HUES64 (cell line): ENCODE results near the gene GPR12.

Experiments used
- H3K27ac ChIP-seq: 2 replicates; pipeline ENCODE4 v1.7.0; 2013; ENCODE audit warnings: low read depth, low read length, inconsistent platforms
- H3K27me3 ChIP-seq: 2 replicates; pipeline ENCODE4 v1.6.1; 2013; ENCODE audit warnings: mild to moderate bottlenecking, low read length; ENCODE audit not compliant: insufficient read depth
- H3K36me3 ChIP-seq: 2 replicates; pipeline ENCODE4 v1.6.1; 2013; ENCODE audit warnings: mild to moderate bottlenecking, low read length; ENCODE audit not compliant: insufficient read depth
- H3K4me1 ChIP-seq: 2 replicates; pipeline ENCODE4 v1.6.1; 2013; ENCODE audit warnings: mild to moderate bottlenecking, low read length, moderate library complexity; ENCODE audit not compliant: insufficient read depth
- H3K4me3 ChIP-seq: 2 replicates; pipeline ENCODE4 v1.5.1; 2013; ENCODE audit warnings: mild to moderate bottlenecking, low read length, moderate library complexity
- H3K9ac ChIP-seq: 2 replicates; pipeline ENCODE4 v1.6.1; 2013; ENCODE audit warnings: mild to moderate bottlenecking, low read depth, low read length
- H3K9me3 ChIP-seq: 2 replicates; pipeline ENCODE4 v1.6.1; 2013; ENCODE audit warnings: low read depth, low read length; ENCODE audit not compliant: insufficient read depth
- WGBS: fragments of 150-250, 120-280 bp; methylation state at CpG from one replicate; pipeline ENCODE4 v1.1.7; 2013; ENCODE audit warnings: missing lambda C conversion rate; 5-methylcytosine and 5-hydroxymethylcytosine counted together

Gene GPR12

GRCh38 chr13:26771796-26772195 lies 11.2 kb upstream of the GPR12 start:
- H3K27me3 ChIP-seq = 0 out of 2 replicates have a peak, but pooled peaks cover 3% of the 10 kb centered on the region
- no peaks in the 10 kb centered on the region for H3K36me3 ChIP-seq
- no peak overlapping the region for H3K9ac ChIP-seq
- H3K4me3 ChIP-seq = no peak overlapping the region
- no peak overlapping the region for H3K27ac ChIP-seq
- no peaks in the 10 kb centered on the region for H3K9me3 ChIP-seq
- no peaks in the 10 kb centered on the region for H3K4me1 ChIP-seq
- WGBS = 92% methylated on average over 12 of the region's 12 CpGs

- H3K36me3 ChIP-seq = no peaks in the 10 kb centered on the region
- H3K4me1 ChIP-seq = peaks cover 4% of the 10 kb centered on the region; the same call in 1 of the 2 replicates
- no peak overlapping the region for H3K27ac ChIP-seq
- H3K27me3 ChIP-seq = peaks cover 71% of the 10 kb centered on the region
- no peak overlapping the region for H3K9ac ChIP-seq
- no peaks in the 10 kb centered on the region for H3K9me3 ChIP-seq
- 84% methylated on average over 4 of the region's 4 CpGs for WGBS
- H3K4me3 ChIP-seq = no peak overlapping the region
Measured at GRCh38 chr13:26762745-26763345, 2.3 kb upstream of the GPR12 start.

- peaks cover 4% of the 10 kb centered on the region; the same call in 1 of the 2 replicates for H3K4me1 ChIP-seq
- H3K27ac ChIP-seq = no peak overlapping the region
- H3K4me3 ChIP-seq = peak overlapping the region; percentile 50
- WGBS = 9% methylated on average over 41 of the region's 41 CpGs
- 0 out of 2 replicates have a peak overlapping the region, but pooled peaks have one; percentile 22 for H3K9ac ChIP-seq
- peaks cover 83% of the 10 kb centered on the region for H3K27me3 ChIP-seq
- H3K9me3 ChIP-seq = no peaks in the 10 kb centered on the region
- H3K36me3 ChIP-seq = no peaks in the 10 kb centered on the region
Measured at GRCh38 chr13:26760832-26761582, 421 bp upstream of the GPR12 start.

GRCh38 chr13:26759249-26759906 lies 1.2 kb downstream of the GPR12 start:
- Histone ChIP-seq H3K27ac (no peak overlapping the region), H3K4me3 (peak overlapping the region; percentile 46), H3K9me3 (no peaks in the 10 kb centered on the region), H3K27me3 (peaks cover 77% of the 10 kb centered on the region), H3K4me1 (peaks cover 4% of the 10 kb centered on the region; the same call in 1 of the 2 replicates), H3K36me3 (no peaks in the 10 kb centered on the region), H3K9ac (no peak overlapping the region)
- WGBS = 66% methylated on average over 27 of the region's 27 CpGs

- H3K9me3 ChIP-seq = no peaks in the 10 kb centered on the region
- peaks cover 4% of the 10 kb centered on the region; the same call in 1 of the 2 replicates for H3K4me1 ChIP-seq
- no peaks in the 10 kb centered on the region for H3K36me3 ChIP-seq
- H3K9ac ChIP-seq = no peak overlapping the region
- H3K27ac ChIP-seq = no peak overlapping the region
- H3K4me3 ChIP-seq = no peak overlapping the region
- peaks cover 72% of the 10 kb centered on the region for H3K27me3 ChIP-seq
- WGBS = 85% methylated on average over 18 of the region's 18 CpGs
Measured at GRCh38 chr13:26758496-26759157, 2.0 kb downstream of the GPR12 start.

GRCh38 chr13:26756961-26757360 lies 3.6 kb downstream of the GPR12 start:
- WGBS = 63% methylated on average over 2 of the region's 3 CpGs
- no peaks in the 10 kb centered on the region for H3K9me3 ChIP-seq
- no peak overlapping the region for H3K4me3 ChIP-seq
- H3K36me3 ChIP-seq = no peaks in the 10 kb centered on the region
- peaks cover 4% of the 10 kb centered on the region; the same call in 1 of the 2 replicates for H3K4me1 ChIP-seq
- H3K9ac ChIP-seq = no peak overlapping the region
- H3K27me3 ChIP-seq = peaks cover 55% of the 10 kb centered on the region
- no peak overlapping the region for H3K27ac ChIP-seq

- H3K27me3 ChIP-seq = peaks cover 13% of the 10 kb centered on the region
- 92% methylated on average over 2 of the region's 2 CpGs for WGBS
- H3K27ac ChIP-seq = no peak overlapping the region
Measured at GRCh38 chr13:26752671-26753070, 7.9 kb downstream of the GPR12 start.

GRCh38 chr13:26749905-26750304 lies 10.7 kb downstream of the GPR12 start:
- WGBS = 94% methylated on average over 2 of the region's 3 CpGs
- Histone ChIP-seq H3K36me3 (no peaks in the 10 kb centered on the region), H3K9ac (no peak overlapping the region), H3K27ac (no peak overlapping the region), H3K9me3 (no peaks in the 10 kb centered on the region), H3K27me3 (0 out of 2 replicates have a peak, but pooled peaks cover 6% of the 10 kb centered on the region), H3K4me3 (no peak overlapping the region), H3K4me1 (no peaks in the 10 kb centered on the region)

More at GRCh38 chr13:26752671-26753070, 7.9 kb downstream of the GPR12 start:
- no peaks in the 10 kb centered on the region for H3K9me3 ChIP-seq
- no peak overlapping the region for H3K9ac ChIP-seq
- H3K36me3 ChIP-seq = no peaks in the 10 kb centered on the region
- H3K4me3 ChIP-seq = no peak overlapping the region
- H3K4me1 ChIP-seq = no peaks in the 10 kb centered on the region

GRCh38 chr13:26749285-26749684 lies 11.3 kb downstream of the GPR12 start:
- Histone ChIP-seq H3K4me1 (no peaks in the 10 kb centered on the region), H3K27ac (no peak overlapping the region), H3K36me3 (no peaks in the 10 kb centered on the region), H3K9ac (no peak overlapping the region), H3K9me3 (no peaks in the 10 kb centered on the region), H3K4me3 (no peak overlapping the region), H3K27me3 (peaks cover 11% of the 10 kb centered on the region; the same call in 1 of the 2 replicates)
- 9% methylated on average over 7 of the region's 8 CpGs for WGBS

- Histone ChIP-seq H3K27ac (no peak overlapping the region), H3K9me3 (no peaks in the 10 kb centered on the region), H3K9ac (no peak overlapping the region), H3K27me3 (peaks cover 20% of the 10 kb centered on the region; the same call in 1 of the 2 replicates), H3K36me3 (no peaks in the 10 kb centered on the region), H3K4me1 (peaks cover 10% of the 10 kb centered on the region), H3K4me3 (no peak overlapping the region)
- 97% methylated on average over 2 of the region's 2 CpGs for WGBS
Measured at GRCh38 chr13:26747706-26748105, 12.9 kb downstream of the GPR12 start.
